Embryonic facial prominence (tissue), 1 donor: ENCODE data around the gene DAB1.
"Not testable (repeated sequence)": the region's sequence is repeated elsewhere in the genome, so short reads cannot be mapped to it uniquely, and the experiment has no call there.

Experiments
- DNase-seq: peaks from one replicate; pipeline ENCODE4 v3.0.0-alpha.2; 2016; ENCODE audit errors: extremely low spot score

DAB1 gene

GRCh38 chr1:57122031-57122430, 301.8 kb downstream of the DAB1 start:
- DNase-seq = no peak

- no peak for DNase-seq
These were observed 304.8 kb downstream of the DAB1 start for GRCh38 chr1:57118948-57119603.

- no peak for DNase-seq
These were observed 306.1 kb downstream of the DAB1 start for GRCh38 chr1:57117753-57118152.

- DNase-seq = no peak
These were observed 307.0 kb downstream of the DAB1 start for GRCh38 chr1:57116871-57117270.

- no peak for DNase-seq
These were observed 308.7 kb downstream of the DAB1 start for GRCh38 chr1:57115030-57115614.

- no peak for DNase-seq
These were observed 311.7 kb downstream of the DAB1 start for GRCh38 chr1:57112148-57112547.

GRCh38 chr1:57111175-57111574, 312.7 kb downstream of the DAB1 start:
- no peak for DNase-seq

GRCh38 chr1:57109883-57110282, 314.0 kb downstream of the DAB1 start:
- no peak for DNase-seq

GRCh38 chr1:57109247-57109646, 314.6 kb downstream of the DAB1 start:
- DNase-seq = no peak

GRCh38 chr1:57106296-57106695, 317.6 kb downstream of the DAB1 start:
- no peak for DNase-seq

- DNase-seq = no peak
These were observed 321.1 kb downstream of the DAB1 start for GRCh38 chr1:57102561-57103326.

- DNase-seq = no peak
These were observed 322.7 kb downstream of the DAB1 start for GRCh38 chr1:57101209-57101608.

GRCh38 chr1:57094749-57095148, 329.1 kb downstream of the DAB1 start:
- DNase-seq = no peak

GRCh38 chr1:57093122-57093521, 330.7 kb downstream of the DAB1 start:
- DNase-seq = no peak

- no peak for DNase-seq
These were observed 332.2 kb downstream of the DAB1 start for GRCh38 chr1:57091642-57092041.

GRCh38 chr1:57089855-57090254, 334.0 kb downstream of the DAB1 start:
- DNase-seq = no peak

GRCh38 chr1:57089221-57089620, 334.6 kb downstream of the DAB1 start:
- no peak for DNase-seq

GRCh38 chr1:57088653-57089052, 335.2 kb downstream of the DAB1 start:
- no peak for DNase-seq

- DNase-seq = not testable (repeated sequence)
These were observed 336.2 kb downstream of the DAB1 start for GRCh38 chr1:57087660-57088059.

GRCh38 chr1:57086154-57086553, 337.7 kb downstream of the DAB1 start:
- DNase-seq = no peak

GRCh38 chr1:57084701-57085100, 339.2 kb downstream of the DAB1 start:
- no peak for DNase-seq

GRCh38 chr1:57082711-57083439, 341.0 kb downstream of the DAB1 start:
- no peak for DNase-seq
